Neutrophil (primary cell): ENCODE data around the gene SIGLEC15.

Experiments
- H3K27ac ChIP-seq: fragments of 200-600 bp; sonication (generic); 2 replicates; pipeline ENCODE4 v1.5.1; 2016; ENCODE audit warnings: mild to moderate bottlenecking, moderate library complexity
- H3K27me3 ChIP-seq: fragments of 200-600 bp; sonication (generic); 2 replicates; pipeline ENCODE4 v1.6.0; 2016; ENCODE audit warnings: mild to moderate bottlenecking
- H3K36me3 ChIP-seq: fragments of 200-600 bp; sonication (generic); 2 replicates; pipeline ENCODE4 v1.5.1; 2017
- H3K4me1 ChIP-seq, 2 experiments: fragments of 200-600 bp in 1 of 2; sonication (generic) in 1 of 2; 1 replicate in 1 of 2; 2 replicates in 1 of 2; pipeline versions ENCODE4 v1.5.1 to v1.6.1; 2013 to 2016; ENCODE audit warnings: low read depth in 1 of 2, low read length in 1 of 2, mild to moderate bottlenecking in 1 of 2, moderate library complexity in 1 of 2; ENCODE audit not compliant: control insufficient read depth in 1 of 2, insufficient read depth in 1 of 2
- H3K4me3 ChIP-seq, 2 experiments: fragments of 200-600 bp in 1 of 2; sonication (generic) in 1 of 2; 1 replicate in 1 of 2; 2 replicates in 1 of 2; pipeline ENCODE4 v1.5.1; 2013 to 2016; ENCODE audit warnings: low read depth in 1 of 2, low read length in 1 of 2, mild to moderate bottlenecking in 1 of 2, moderate library complexity in 1 of 2
- H3K9me3 ChIP-seq: fragments of 200-600 bp; sonication (generic); 2 replicates; pipeline ENCODE4 v1.5.1; 2016
- CTCF ChIP-seq: fragments of 200-600 bp; sonication (generic); IDR thresholded peaks from 2 replicates; pipeline ENCODE4 v1.5.1; 2016; ENCODE audit warnings: antibody characterized with exemption

SIGLEC15 gene

GRCh38 chr18:45860492-45860891 is 35.0 kb downstream of the SIGLEC15 start:
- no peak for TF ChIP-seq CTCF
- no peaks in the 10 kb centered on the region for H3K9me3 ChIP-seq
- H3K4me3 ChIP-seq: no peak overlapping the region
- H3K36me3 ChIP-seq: peaks cover 100% of the 10 kb centered on the region
- H3K27ac ChIP-seq: no peak overlapping the region
- no peaks in the 10 kb centered on the region for H3K27me3 ChIP-seq
- no peaks in the 10 kb centered on the region for H3K4me1 ChIP-seq

GRCh38 chr18:45860971-45861370 is 35.5 kb downstream of the SIGLEC15 start:
- Histone ChIP-seq H3K36me3 (peaks cover 100% of the 10 kb centered on the region), H3K9me3 (no peaks in the 10 kb centered on the region), H3K4me3 (no peak overlapping the region), H3K27me3 (no peaks in the 10 kb centered on the region), H3K27ac (no peak overlapping the region), H3K4me1 (no peaks in the 10 kb centered on the region)
- no peak for TF ChIP-seq CTCF

- Histone ChIP-seq H3K27ac (no peak overlapping the region), H3K9me3 (no peaks in the 10 kb centered on the region), H3K4me3 (no peak overlapping the region), H3K27me3 (no peaks in the 10 kb centered on the region), H3K4me1 (no peaks in the 10 kb centered on the region), H3K36me3 (peaks cover 100% of the 10 kb centered on the region)
- TF ChIP-seq CTCF: no peak
These were observed 36.5 kb downstream of the SIGLEC15 start for GRCh38 chr18:45861926-45862325.

GRCh38 chr18:45863469-45863868 is 38.0 kb downstream of the SIGLEC15 start:
- TF ChIP-seq CTCF: no peak

GRCh38 chr18:45864081-45864480 is 38.6 kb downstream of the SIGLEC15 start:
- Histone ChIP-seq H3K36me3 (peaks cover 96% of the 10 kb centered on the region), H3K27me3 (no peaks in the 10 kb centered on the region), H3K4me3 (no peak overlapping the region), H3K9me3 (no peaks in the 10 kb centered on the region), H3K27ac (no peak overlapping the region), H3K4me1 (no peaks in the 10 kb centered on the region)
- TF ChIP-seq CTCF: no peak

More at GRCh38 chr18:45863469-45863868, 38.0 kb downstream of the SIGLEC15 start:
- Histone ChIP-seq H3K36me3 (peaks cover 98% of the 10 kb centered on the region), H3K4me1 (no peaks in the 10 kb centered on the region), H3K9me3 (no peaks in the 10 kb centered on the region), H3K4me3 (no peak overlapping the region), H3K27ac (no peak overlapping the region), H3K27me3 (no peaks in the 10 kb centered on the region)

- H3K36me3 ChIP-seq: peaks cover 94% of the 10 kb centered on the region
- H3K4me3 ChIP-seq: no peak overlapping the region
- H3K27me3 ChIP-seq: no peaks in the 10 kb centered on the region
- no peaks in the 10 kb centered on the region for H3K9me3 ChIP-seq
- H3K4me1 ChIP-seq: no peaks in the 10 kb centered on the region
- TF ChIP-seq CTCF: no peak
- no peak overlapping the region for H3K27ac ChIP-seq
These were observed 40.0 kb downstream of the SIGLEC15 start for GRCh38 chr18:45865466-45865865.
